Tibial nerve (tissue), 4 donors: Measurements from ENCODE around the gene MDGA2. TPM values are rescaled to one million over a fixed set of nuclear protein-coding genes. Genes with fewer than 3 reads are reported as not detected.

ENCODE experiments used
- DNase-seq, 2 donors: peaks; one replicate each; pipeline ENCODE4 v3.0.0-alpha.2; 2019; ENCODE audit warnings: low spot score in 2 of 2
- H3K27ac ChIP-seq, 4 donors: fragments of 200-600 bp; sonication (generic) in 3 of 4; one replicate each; pipeline ENCODE4 v1.5.1; 2017 to 2019; ENCODE audit warnings: mild to moderate bottlenecking in 1 of 4
- H3K27me3 ChIP-seq, 2 donors: fragments of 200-600 bp; sonication (generic) in 1 of 2; one replicate each; pipeline versions ENCODE4 v1.5.1 to v1.6.0; 2017 to 2019
- H3K36me3 ChIP-seq, 3 donors: fragments of 200-600 bp; sonication (generic); one replicate each; pipeline ENCODE4 v1.5.1; 2018 to 2019
- H3K4me1 ChIP-seq, 4 donors: fragments of 200-600 bp; sonication (generic) in 3 of 4; one replicate each; pipeline ENCODE4 v1.5.1; 2017 to 2019
- H3K4me3 ChIP-seq, 4 donors: fragments of 200-600 bp; sonication (generic) in 3 of 4; one replicate each; pipeline ENCODE4 v1.5.1; 2017 to 2019; ENCODE audit warnings: mild to moderate bottlenecking in 1 of 4, moderate library complexity in 1 of 4
- H3K9me3 ChIP-seq, 4 donors: fragments of 200-600 bp; sonication (generic) in 3 of 4; one replicate each; pipeline ENCODE4 v1.5.1; 2017 to 2019
- CTCF ChIP-seq, 5 experiments: fragments of 200-600 bp in 3 of 5; fragments of 450-650 bp in 2 of 5; sonication (generic) in 3 of 5; IDR thresholded peaks; one replicate each; pipeline ENCODE4 v1.5.1; 2016 to 2019; ENCODE audit warnings: antibody characterized with exemption in 5 of 5, mild to moderate bottlenecking in 3 of 5, moderate library complexity in 2 of 5
- EP300 ChIP-seq, 2 donors: sonication (generic); formaldehyde crosslinking; IDR thresholded peaks; one replicate each; pipeline ENCODE4 v1.6.1; 2017; ENCODE audit warnings: antibody characterized with exemption in 2 of 2, mild to moderate bottlenecking in 1 of 2
- POLR2A ChIP-seq, 2 donors: fragments of 450-650 bp; IDR thresholded peaks; one replicate each; pipeline ENCODE4 v1.6.1; 2017; ENCODE audit warnings: antibody characterized with exemption in 2 of 2, mild to moderate bottlenecking in 2 of 2, moderate library complexity in 2 of 2
- WGBS, 2 donors: methylation state at CpG; one replicate each; pipeline ENCODE4 v1.1.5; 2018; 5-methylcytosine and 5-hydroxymethylcytosine counted together
- total RNA-seq, 4 donors: library from RNA; depleted of rRNA; stranded (reverse); fragments of >200 nt; gene quantifications; one replicate each; pipeline ENCODE4 v1.1.0, GENCODE V29; 2016

MDGA2 gene
- total RNA-seq, 4 donors from 2014 or later: under 0.01 TPM; not detected in 3

GRCh38 chr14:46894476-46894875, 780.9 kb downstream of the MDGA2 start:
- no peak overlapping the region for H3K27ac ChIP-seq
- H3K4me1 ChIP-seq: no peaks in the 10 kb centered on the region
- H3K27me3 ChIP-seq: no peaks in the 10 kb centered on the region
- H3K4me3 ChIP-seq: no peak overlapping the region
- no peaks in the 10 kb centered on the region for H3K36me3 ChIP-seq
- H3K9me3 ChIP-seq: no peaks in the 10 kb centered on the region
- DNase-seq: no peak
- TF ChIP-seq CTCF (IDR thresholded peaks at IDR 0.05): no peak
- no peak for TF ChIP-seq POLR2A (IDR thresholded peaks at IDR 0.05)
- TF ChIP-seq EP300 (IDR thresholded peaks at IDR 0.05): no peak

- WGBS, 2 donors: 73 to 77% methylated on average over 1 of the region's 1 CpG
- no peak for TF ChIP-seq POLR2A (IDR thresholded peaks at IDR 0.05)
- TF ChIP-seq EP300 (IDR thresholded peaks at IDR 0.05): no peak
- no peak overlapping the region for H3K4me3 ChIP-seq
- H3K27ac ChIP-seq: no peak overlapping the region
- no peak for DNase-seq
- H3K27me3 ChIP-seq: no peaks in the 10 kb centered on the region
- no peaks in the 10 kb centered on the region for H3K9me3 ChIP-seq
- H3K36me3 ChIP-seq: no peaks in the 10 kb centered on the region
- H3K4me1 ChIP-seq: no peaks in the 10 kb centered on the region
Observed at GRCh38 chr14:46887144-46887543, 788.3 kb downstream of the MDGA2 start.

DNA sequence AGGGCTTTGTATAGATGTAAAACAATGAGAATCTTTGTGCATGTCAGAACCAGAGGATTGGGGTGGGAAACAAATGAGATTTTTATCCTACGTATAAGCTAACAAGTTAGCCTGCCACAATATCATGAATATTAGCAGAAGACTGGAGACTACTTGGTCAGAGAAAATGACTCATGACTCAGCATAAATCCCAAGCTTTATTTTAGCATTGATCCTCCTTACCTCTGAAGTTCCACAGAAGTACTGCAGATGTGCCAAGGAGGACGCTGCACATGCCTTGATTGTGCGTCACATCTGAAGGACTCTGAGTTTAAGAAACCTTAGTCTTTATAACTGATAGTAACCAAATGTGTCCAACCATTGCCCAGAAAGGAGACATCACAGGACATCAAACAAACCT, 789.8 kb downstream of the MDGA2 start:
- no peak for TF ChIP-seq EP300 (IDR thresholded peaks at IDR 0.05)
- no peak overlapping the region for H3K4me3 ChIP-seq
- 79 to 80% methylated on average over 3 of the region's 3 CpGs for WGBS, 2 donors

GRCh38 chr14:46861753-46862152, 813.7 kb downstream of the MDGA2 start:
- Histone ChIP-seq H3K9me3 (no peaks in the 10 kb centered on the region), H3K36me3 (no peaks in the 10 kb centered on the region), H3K27ac (no peak overlapping the region), H3K4me1 (no peaks in the 10 kb centered on the region), H3K4me3 (no peak overlapping the region), H3K27me3 (no peaks in the 10 kb centered on the region)
- DNase-seq: no peak
- TF ChIP-seq EP300 (IDR thresholded peaks at IDR 0.05): no peak
- TF ChIP-seq POLR2A (IDR thresholded peaks at IDR 0.05): no peak
- TF ChIP-seq CTCF (IDR thresholded peaks at IDR 0.05): no peak

More for the DNA sequence above, 789.8 kb downstream of the MDGA2 start:
- no peak for DNase-seq
- Histone ChIP-seq H3K4me1 (no peaks in the 10 kb centered on the region), H3K9me3 (no peaks in the 10 kb centered on the region), H3K27me3 (no peaks in the 10 kb centered on the region), H3K27ac (no peak overlapping the region), H3K36me3 (no peaks in the 10 kb centered on the region)

DNA sequence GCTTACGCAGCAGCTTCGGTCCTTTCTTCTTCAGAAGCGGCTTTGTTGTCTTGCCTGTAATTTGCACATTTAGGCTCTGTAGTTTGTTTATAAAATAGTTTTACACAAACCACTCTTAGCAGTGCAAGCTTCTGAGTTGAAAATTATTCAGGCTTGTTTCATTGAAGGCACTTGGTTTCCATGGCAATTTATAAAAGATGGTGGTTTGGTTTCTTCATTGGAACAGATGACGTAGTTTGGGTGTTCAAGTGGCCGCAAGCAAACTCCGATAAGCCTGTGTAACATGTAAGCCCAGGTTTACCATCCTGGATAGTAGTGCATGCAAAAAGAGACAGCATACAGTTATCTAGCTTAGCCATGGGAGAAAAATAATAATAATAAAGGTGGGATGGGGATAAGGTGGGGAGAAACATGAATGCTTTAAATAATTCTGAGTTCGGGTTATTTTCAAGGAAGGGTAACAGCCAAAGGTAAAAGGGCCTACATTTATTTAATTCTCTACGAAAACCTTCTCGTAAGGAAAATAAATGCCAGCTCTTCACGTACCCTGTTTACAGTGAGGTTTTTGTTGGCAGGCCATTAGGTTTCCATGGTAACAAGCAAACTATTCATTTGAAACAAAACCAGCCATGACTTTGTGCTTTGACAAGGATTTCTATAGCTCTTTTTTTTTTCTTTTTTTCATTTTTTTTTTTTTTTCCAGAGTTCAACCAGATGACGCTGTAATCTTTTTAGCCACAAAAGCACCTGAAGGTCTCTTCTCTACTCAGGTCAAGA, 834.3 kb downstream of the MDGA2 start:
- Histone ChIP-seq H3K4me1 (no peaks in the 10 kb centered on the region), H3K27ac (no peak overlapping the region), H3K36me3 (no peaks in the 10 kb centered on the region), H3K27me3 (no peaks in the 10 kb centered on the region), H3K9me3 (no peaks in the 10 kb centered on the region), H3K4me3 (no peak overlapping the region)
- TF ChIP-seq EP300 (IDR thresholded peaks at IDR 0.05): no peak
- TF ChIP-seq CTCF (IDR thresholded peaks at IDR 0.05): no peak
- TF ChIP-seq POLR2A (IDR thresholded peaks at IDR 0.05): no peak
- DNase-seq: no peak
- 64 to 66% methylated on average over 11 of the region's 11 CpGs for WGBS, 2 donors

DNA sequence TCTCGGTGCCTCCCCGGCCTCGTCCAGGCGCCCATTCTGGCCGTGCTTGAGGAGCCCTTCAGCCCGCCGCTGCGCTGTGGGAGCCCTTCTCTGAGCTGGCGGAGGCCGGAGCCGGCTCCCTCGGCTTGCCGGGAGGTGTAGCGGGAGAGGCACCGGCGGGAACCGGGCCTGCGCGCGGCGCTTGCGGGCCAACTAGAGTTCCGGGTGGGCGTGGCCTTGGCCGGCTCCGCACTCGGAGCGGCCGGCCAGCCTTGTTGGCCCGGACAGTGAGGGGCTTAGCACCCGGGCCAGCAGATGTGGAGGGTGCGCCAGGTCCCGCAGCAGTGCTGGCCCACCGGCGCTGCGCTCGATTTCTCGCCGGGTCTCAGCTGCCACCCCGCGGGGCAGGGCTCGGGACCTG, 855.1 kb downstream of the MDGA2 start:
- no peaks in the 10 kb centered on the region for H3K4me1 ChIP-seq
- no peak for DNase-seq
- no peak overlapping the region for H3K27ac ChIP-seq
- whole genome bisulfite sequencing, 2 donors: 94 to 96% methylated on average over 42 of the region's 42 CpGs
- TF ChIP-seq CTCF (IDR thresholded peaks at IDR 0.05): no peak
- no peak for TF ChIP-seq POLR2A (IDR thresholded peaks at IDR 0.05)
- no peak for TF ChIP-seq EP300 (IDR thresholded peaks at IDR 0.05)
- H3K36me3 ChIP-seq: no peaks in the 10 kb centered on the region
- no peaks in the 10 kb centered on the region for H3K9me3 ChIP-seq
- no peak overlapping the region for H3K4me3 ChIP-seq
- no peaks in the 10 kb centered on the region for H3K27me3 ChIP-seq
